ENCODE results near the gene TLR6. TPM values are rescaled to one million over a fixed set of nuclear protein-coding genes. Genes with fewer than 3 reads are reported as not detected.

TLR6 gene
- total and polyA plus RNA-seq, 2 experiments from 2014 or later = 0.24 to 1.1 TPM

GRCh38 chr4:38800366-38800765 lies 56.3 kb downstream of the TLR6 start:
- WGBS (ENCODE audit: low lambda C conversion rate, missing lambda C conversion rate) = 96% methylated on average over 2 of the region's 2 CpGs
- Histone ChIP-seq H4K20me1 (ENCODE audit: insufficient read depth, poor library complexity, severe bottlenecking) (no peaks in the 10 kb centered on the region), H3K79me2 (no peaks in the 10 kb centered on the region), H3K4me2 (no peak overlapping the region), H3K36me3 (replicated peaks; ENCODE audit: insufficient read depth, low read depth) (no peaks in the 10 kb centered on the region), H3K27ac (no peak overlapping the region), H3K9me3 (ENCODE audit: low read depth) (no peaks in the 10 kb centered on the region), H3K27me3 (no peaks in the 10 kb centered on the region), H3K9me2 (replicated peaks; ENCODE audit: insufficient read depth) (no peaks in the 10 kb centered on the region), H3K4me3 (no peak overlapping the region), H3K4me1 (ENCODE audit: insufficient read depth) (peaks cover 7% of the 10 kb centered on the region), H2AFZ (no peak overlapping the region)
- DNase-seq (ENCODE audit: low spot score) = no peak
- TF ChIP-seq EZH2 (IDR thresholded peaks at IDR 0.05; ENCODE audit: borderline replicate concordance) (no peak), CTCF (IDR thresholded peaks at IDR 0.05; ENCODE audit: poor library complexity) (no peak), EZH2phosphoT487 (IDR thresholded peaks at IDR 0.05; ENCODE audit: low read depth, severe bottlenecking, unreplicated experiment) (no peak)

GRCh38 chr4:38795087-38795486 lies 61.5 kb downstream of the TLR6 start:
- H3K4me2 ChIP-seq = no peak overlapping the region
- no peaks in the 10 kb centered on the region for H3K27me3 ChIP-seq
- no peak for DNase-seq (ENCODE audit: low spot score)
- no peak overlapping the region for H3K27ac ChIP-seq
- no peaks in the 10 kb centered on the region for H3K9me3 ChIP-seq (ENCODE audit: low read depth)
- TF ChIP-seq CTCF (IDR thresholded peaks at IDR 0.05; ENCODE audit: poor library complexity) = no peak
- no peak for TF ChIP-seq EZH2phosphoT487 (IDR thresholded peaks at IDR 0.05; ENCODE audit: low read depth, severe bottlenecking, unreplicated experiment)
- TF ChIP-seq EZH2 (IDR thresholded peaks at IDR 0.05; ENCODE audit: borderline replicate concordance) = no peak
- no peaks in the 10 kb centered on the region for H3K9me2 ChIP-seq (replicated peaks; ENCODE audit: insufficient read depth)
- H3K36me3 ChIP-seq (replicated peaks; ENCODE audit: insufficient read depth, low read depth) = no peaks in the 10 kb centered on the region
- H3K79me2 ChIP-seq = no peaks in the 10 kb centered on the region
- 97% methylated on average over 3 of the region's 3 CpGs for WGBS (ENCODE audit: low lambda C conversion rate, missing lambda C conversion rate)
- no peaks in the 10 kb centered on the region for H3K4me1 ChIP-seq (ENCODE audit: insufficient read depth)
- H4K20me1 ChIP-seq (ENCODE audit: insufficient read depth, poor library complexity, severe bottlenecking) = no peaks in the 10 kb centered on the region
- H3K4me3 ChIP-seq = no peak overlapping the region
- no peak overlapping the region for H2AFZ ChIP-seq

- Histone ChIP-seq H3K9me2 (replicated peaks; ENCODE audit: insufficient read depth) (no peaks in the 10 kb centered on the region), H3K4me1 (ENCODE audit: insufficient read depth) (no peaks in the 10 kb centered on the region), H3K27me3 (no peaks in the 10 kb centered on the region), H4K20me1 (ENCODE audit: insufficient read depth, poor library complexity, severe bottlenecking) (no peaks in the 10 kb centered on the region), H3K79me2 (no peaks in the 10 kb centered on the region), H3K9me3 (ENCODE audit: low read depth) (no peaks in the 10 kb centered on the region), H3K4me3 (no peak overlapping the region), H3K27ac (no peak overlapping the region), H2AFZ (no peak overlapping the region), H3K36me3 (replicated peaks; ENCODE audit: insufficient read depth, low read depth) (no peaks in the 10 kb centered on the region), H3K4me2 (no peak overlapping the region)
- WGBS (ENCODE audit: low lambda C conversion rate, missing lambda C conversion rate) = 86% methylated on average over 2 of the region's 2 CpGs
- DNase-seq (ENCODE audit: low spot score) = no peak
- TF ChIP-seq CTCF (IDR thresholded peaks at IDR 0.05; ENCODE audit: poor library complexity) (no peak), EZH2phosphoT487 (IDR thresholded peaks at IDR 0.05; ENCODE audit: low read depth, severe bottlenecking, unreplicated experiment) (no peak), EZH2 (IDR thresholded peaks at IDR 0.05; ENCODE audit: borderline replicate concordance) (no peak)
Observed at GRCh38 chr4:38794051-38794450, 62.6 kb downstream of the TLR6 start.

GRCh38 chr4:38791010-38791409 lies 65.6 kb downstream of the TLR6 start:
- Histone ChIP-seq H3K4me3 (no peak overlapping the region), H3K79me2 (no peaks in the 10 kb centered on the region), H3K36me3 (replicated peaks; ENCODE audit: insufficient read depth, low read depth) (no peaks in the 10 kb centered on the region), H3K9me2 (replicated peaks; ENCODE audit: insufficient read depth) (no peaks in the 10 kb centered on the region), H4K20me1 (ENCODE audit: insufficient read depth, poor library complexity, severe bottlenecking) (no peaks in the 10 kb centered on the region), H3K4me2 (no peak overlapping the region), H3K27me3 (no peaks in the 10 kb centered on the region), H2AFZ (no peak overlapping the region), H3K9me3 (ENCODE audit: low read depth) (no peaks in the 10 kb centered on the region), H3K27ac (no peak overlapping the region), H3K4me1 (ENCODE audit: insufficient read depth) (no peaks in the 10 kb centered on the region)
- WGBS (ENCODE audit: low lambda C conversion rate, missing lambda C conversion rate) = 92% methylated on average over 2 of the region's 2 CpGs
- TF ChIP-seq EZH2 (IDR thresholded peaks at IDR 0.05; ENCODE audit: borderline replicate concordance) = no peak
- no peak for TF ChIP-seq CTCF (IDR thresholded peaks at IDR 0.05; ENCODE audit: poor library complexity)
- no peak for TF ChIP-seq EZH2phosphoT487 (IDR thresholded peaks at IDR 0.05; ENCODE audit: low read depth, severe bottlenecking, unreplicated experiment)
- DNase-seq (ENCODE audit: low spot score) = no peak
